8988T (cell line): ENCODE measurements around the gene IL31RA.
"Not testable (repeated sequence)": the region's sequence is repeated elsewhere in the genome, so short reads cannot be mapped to it uniquely, and the experiment has no call there.

ENCODE experiments used
- DNase-seq: peaks from one replicate; pipeline ENCODE4 v3.0.0; 2011

Gene IL31RA

DNA sequence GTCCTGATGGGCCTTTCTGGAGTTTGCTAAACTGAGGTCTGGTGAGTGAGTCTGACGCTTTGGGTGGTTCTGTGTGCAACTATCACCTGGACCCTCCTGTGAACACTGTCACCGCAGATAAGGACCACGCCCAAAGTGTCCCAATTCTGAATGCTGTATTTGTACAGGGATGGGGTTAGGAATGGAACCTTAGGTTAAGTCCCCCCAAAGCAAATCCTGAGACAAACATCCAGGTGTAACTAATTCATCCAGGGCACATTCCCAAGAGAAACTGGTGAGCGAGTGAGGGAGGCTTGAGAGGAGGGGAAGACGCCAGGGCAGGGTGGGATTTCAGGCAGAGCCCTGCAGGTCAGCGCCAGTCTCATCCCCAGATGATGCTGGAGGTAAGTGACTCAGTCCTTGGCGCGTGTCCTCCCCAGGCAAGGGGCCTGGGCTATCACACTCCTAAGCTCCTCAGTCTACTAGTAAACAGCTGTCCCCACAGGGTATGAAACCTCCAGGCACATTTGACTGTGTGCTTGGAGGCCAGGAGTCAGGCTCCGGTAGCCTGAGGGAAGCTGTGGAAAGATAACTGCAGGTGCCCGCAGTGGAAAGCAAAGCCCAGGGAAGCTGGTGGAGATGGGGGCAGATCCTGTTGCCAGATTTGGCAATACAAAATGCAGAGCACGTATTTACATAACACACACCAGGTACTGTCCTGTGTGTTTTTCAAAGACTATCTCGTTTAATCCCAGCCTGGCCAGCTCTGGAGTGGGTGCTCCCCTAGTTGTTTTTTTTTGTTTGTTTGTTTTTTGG, 76.9 kb downstream of the IL31RA start:
- no peak for DNase-seq

DNA sequence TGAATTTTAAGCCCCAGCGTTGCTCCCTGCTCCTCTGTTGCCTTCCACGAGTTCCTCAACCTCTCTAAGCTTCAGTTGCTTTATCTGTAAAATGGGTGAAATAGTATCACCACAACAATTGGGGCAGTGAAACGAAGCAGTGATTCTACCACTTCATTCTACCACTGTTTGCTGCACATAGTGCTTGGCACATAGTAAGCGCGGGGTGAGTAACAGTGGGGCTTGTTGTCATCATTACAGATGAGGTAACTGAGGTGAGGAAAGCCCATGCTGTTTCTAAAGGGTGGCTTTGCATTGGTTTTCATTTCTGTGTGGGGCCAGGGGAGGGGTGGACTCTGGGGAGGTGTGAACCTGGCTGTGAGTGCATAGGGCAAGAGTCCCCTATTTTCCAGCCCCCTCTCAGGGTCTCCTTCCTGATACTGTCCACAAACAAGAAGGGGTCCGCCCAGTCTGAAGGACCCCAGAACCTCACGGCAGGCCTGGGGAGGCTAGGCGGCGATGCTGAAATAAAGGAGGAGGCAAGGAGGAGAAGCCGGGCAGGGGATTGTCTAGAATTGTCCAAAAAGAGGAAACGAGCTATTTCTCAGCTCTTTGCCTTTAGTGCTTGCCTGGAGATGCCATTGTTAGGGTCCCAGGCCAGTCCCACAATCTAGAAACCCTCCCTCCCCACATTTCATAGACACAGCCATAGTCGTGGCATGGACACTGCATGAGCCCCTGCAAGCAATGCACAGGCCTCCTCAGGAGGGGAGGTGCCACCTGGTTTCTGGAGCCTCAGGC, 78.1 kb downstream of the IL31RA start:
- no peak for DNase-seq

DNA sequence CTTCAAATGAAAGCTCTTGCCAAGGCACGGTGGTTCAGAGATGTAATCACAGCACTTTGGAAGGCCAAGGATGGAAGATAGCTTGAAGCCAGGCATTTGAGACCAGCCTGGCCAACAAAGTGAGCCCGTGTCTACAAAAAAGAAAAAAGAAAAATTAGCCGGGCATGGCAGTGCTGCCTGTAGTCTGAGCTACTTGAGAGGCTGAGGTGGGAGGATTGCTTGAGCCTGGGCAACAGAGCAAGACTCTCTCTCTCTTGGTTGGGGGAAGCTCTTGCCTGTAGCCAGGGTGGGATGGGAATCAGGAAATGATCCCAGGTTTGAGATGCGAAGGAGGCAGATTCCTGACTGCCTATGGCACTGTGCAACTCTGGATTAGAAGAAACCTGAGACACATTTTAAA, 81.5 kb downstream of the IL31RA start:
- DNase-seq, result no peak

- DNase-seq, result no peak
Observed at GRCh38 chr5:55933377-55934114, 82.4 kb downstream of the IL31RA start.

- no peak for DNase-seq
Observed at GRCh38 chr5:55934115-55934613, 83.0 kb downstream of the IL31RA start.

DNA sequence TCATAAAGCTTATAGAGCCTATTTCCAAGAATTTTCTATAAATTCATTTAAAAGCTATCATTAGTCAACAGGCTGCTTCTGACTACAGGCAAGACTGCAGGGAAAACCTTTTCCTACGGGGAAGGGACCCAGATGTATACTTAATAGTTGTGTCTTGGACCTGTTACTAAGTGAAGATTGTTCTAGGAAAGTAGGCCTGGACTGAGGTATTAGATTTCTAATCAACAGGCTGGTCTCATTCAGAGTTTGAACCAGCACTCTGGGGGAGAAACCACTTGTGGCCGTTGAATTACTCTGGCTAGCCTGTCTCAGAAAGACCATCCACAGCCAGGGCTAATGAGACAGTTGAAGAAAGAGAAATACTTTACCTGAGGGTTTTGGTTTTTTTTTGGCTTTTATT, 83.6 kb downstream of the IL31RA start:
- no peak for DNase-seq

GRCh38 chr5:55935371-55935770, 84.2 kb downstream of the IL31RA start:
- no peak for DNase-seq

DNA sequence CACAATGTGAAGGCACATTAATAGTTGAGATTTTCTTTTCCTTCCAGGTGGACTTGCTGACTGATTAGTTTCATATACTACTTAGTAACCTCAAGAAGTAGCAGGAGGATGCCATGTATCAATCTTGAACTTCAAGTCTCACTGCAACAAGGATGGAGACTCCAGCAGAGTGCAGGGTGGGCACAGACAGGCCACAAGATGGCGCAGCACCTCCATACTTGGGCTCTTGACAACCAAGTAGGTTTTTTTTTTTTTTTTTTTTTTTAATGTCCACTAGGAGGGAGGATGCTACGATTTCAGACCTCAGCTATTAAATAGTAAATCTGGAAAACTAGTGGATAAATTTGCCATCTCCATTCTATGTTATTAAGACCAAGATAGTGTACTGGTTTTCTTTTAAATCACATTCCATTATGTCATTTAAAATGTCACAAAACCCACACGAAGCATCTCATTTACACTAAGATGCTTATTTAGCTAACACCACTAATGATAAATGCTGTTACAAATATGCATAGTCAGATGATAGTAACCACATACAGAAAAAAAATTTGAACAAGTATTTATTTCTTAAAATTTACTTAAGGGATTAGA, 85.0 kb downstream of the IL31RA start:
- peak; percentile 51 for DNase-seq

DNA sequence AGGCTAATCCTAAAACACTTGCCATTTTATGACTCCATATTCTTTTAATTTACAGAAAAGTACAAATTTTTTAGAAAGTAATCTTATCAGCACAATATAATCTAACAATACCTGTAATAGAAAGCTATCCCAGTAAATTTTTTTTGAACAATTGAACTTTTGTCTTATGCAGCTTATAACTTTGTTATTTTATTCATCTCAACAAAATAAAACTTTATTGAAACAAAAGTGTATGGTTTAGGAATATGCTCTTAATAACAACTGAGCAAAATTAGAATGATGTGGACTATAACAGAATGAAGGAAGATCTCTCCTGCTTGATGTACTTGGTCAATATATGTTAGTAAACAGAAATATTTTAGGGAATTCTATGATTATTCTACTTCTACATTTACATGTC, 86.4 kb downstream of the IL31RA start:
- not testable (repeated sequence) for DNase-seq

DNA sequence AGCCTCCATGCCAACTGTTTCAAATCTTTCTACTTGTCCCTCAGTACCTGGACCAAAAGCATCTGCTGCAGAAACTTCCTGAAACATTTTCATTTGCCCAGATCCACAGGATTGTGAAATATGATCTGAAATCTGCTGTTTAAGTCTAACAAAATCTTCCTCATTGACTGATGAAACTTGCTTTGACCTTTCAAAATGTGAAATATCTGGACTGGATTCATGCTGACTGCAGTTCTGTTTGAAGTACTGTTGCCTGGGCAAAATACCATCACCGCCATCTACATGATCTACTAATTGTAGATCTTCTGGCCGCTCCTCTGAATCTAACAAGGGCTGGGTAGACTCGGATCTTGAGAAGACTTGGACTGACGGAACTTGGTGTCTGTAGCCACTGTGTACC, 90.0 kb downstream of the IL31RA start:
- not testable (repeated sequence) for DNase-seq

DNA sequence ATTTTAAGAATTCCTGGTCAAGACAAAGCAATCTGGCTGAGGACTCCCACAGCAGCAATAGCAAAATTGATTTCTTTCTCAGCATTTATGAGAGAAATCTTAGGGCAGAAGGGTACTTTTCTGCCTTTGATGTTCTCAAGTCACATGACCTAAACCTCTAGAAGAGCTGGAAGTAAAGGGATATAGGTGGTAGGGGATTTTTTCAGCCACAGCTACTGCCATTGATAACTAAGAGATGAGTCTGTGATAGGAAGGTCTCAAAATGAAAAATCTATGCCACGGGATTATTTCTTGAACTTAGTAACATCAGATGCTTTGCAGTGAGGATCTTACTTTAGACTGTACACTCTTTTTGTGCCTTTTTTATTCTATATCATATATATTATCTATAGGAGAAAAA, 108.1 kb downstream of the IL31RA start:
- DNase-seq, result no peak

GRCh38 chr5:55960779-55961178, 109.6 kb downstream of the IL31RA start:
- DNase-seq, result no peak

DNA sequence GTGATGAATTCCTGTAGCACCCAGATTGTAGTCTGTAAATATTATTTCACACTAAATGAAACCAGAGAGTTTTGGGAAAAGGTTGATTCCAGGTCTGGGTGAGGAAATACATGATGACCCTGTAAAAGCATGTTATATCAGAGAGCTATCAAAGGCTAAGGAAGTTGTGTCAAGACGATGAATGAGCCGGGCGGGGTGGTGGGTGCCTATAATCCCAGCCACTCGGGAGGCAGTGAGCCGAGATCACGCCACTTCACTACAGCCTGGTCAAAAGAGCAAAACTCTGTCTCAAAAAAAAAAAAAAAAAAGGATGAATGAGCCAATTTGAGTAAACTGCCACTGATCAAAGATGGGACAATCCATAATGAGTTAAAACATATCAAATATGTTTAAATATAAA, 114.4 kb downstream of the IL31RA start:
- DNase-seq, result no peak

GRCh38 chr5:55966284-55966683, 115.1 kb downstream of the IL31RA start:
- no peak for DNase-seq

DNA sequence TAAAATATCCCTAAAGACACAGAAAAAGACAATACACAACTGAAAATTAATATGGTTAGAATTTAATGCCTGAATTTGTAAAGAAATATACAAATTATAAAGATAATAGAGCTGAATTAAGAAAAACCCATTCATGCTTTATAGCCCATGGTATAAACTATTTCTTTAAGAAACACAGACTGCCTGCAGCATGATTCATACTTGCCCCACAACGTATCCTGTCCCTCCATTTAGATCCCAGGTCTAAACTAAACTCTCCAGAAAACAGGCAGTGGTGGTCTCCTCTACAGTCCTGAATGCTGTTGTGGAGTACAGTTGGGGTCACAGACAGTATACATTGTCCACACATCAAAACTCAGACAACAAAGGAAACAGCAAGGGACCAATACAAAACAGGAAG, 118.8 kb downstream of the IL31RA start:
- no peak for DNase-seq
